ENCODE measurements around the gene TEKTIP1.
"Not testable (repeated sequence)": the region's sequence is repeated elsewhere in the genome, so short reads cannot be mapped to it uniquely, and the experiment has no call there.

Gene TEKTIP1

DNA sequence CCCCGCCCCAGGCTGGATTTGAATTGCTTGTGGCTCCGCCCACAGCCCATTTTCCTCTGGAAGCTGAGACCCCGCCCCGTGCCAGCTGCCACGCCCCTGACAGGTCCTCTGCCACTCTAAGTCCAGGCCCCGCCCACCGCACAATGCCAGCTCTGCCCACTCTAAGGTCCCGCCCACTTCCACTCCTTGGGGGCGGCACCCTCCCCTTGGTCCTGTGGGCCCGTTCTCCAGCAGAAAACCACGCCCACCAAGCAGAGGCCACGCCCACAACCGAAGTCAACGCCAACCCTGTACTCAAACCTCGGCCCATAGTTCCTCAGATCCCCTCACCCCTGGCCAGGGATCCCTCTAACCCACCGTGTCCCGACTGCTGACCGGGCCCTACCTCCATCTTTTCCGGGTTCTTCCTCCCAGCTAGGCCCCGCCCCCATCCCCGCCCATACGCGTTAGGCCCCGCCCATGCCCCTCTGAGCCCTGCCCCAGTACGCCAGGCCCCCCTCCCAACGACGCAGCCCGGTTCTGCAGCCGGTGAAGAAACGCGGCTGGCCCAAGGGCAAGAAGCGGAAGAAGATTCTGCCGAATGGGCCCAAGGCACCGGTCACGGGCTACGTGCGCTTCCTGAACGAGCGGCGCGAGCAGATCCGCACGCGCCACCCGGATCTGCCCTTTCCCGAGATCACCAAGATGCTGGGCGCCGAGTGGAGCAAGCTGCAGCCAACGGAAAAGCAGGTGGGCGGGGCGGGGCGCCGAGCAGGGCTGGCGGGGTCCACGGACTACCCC lies 35.1 kb downstream of the TEKTIP1 start:
- intact Hi-C loops (cut with DNase I), result no loop called here
- peak; percentile 42 to 87 (median 72) for DNase-seq

DNA sequence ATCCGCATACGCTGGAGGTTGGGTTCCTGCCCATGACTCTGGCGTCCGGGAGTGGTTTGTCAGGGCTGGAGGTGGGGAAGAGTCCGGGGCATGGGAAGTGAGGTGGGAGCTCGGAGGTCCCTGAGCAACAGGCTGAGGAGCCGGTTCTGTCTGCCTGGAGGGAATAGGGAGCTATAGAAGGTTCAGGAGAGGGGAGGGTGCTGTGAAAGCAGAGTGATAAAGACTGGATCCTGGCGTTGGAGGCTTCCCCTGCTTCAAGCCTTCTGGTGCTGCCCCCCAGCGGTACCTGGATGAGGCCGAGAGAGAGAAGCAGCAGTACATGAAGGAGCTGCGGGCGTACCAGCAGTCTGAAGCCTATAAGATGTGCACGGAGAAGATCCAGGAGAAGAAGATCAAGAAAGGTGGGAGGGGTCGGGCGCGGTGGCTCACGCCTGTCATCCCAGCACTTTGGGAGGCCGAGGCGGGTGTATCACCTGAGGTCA lies 36.3 kb downstream of the TEKTIP1 start:
- intact Hi-C loops (cut with DNase I), result loop anchor here (5.0 kb wide), 1 partner anchor 47 kb away; no protein-coding TSS in a partner anchor

DNA sequence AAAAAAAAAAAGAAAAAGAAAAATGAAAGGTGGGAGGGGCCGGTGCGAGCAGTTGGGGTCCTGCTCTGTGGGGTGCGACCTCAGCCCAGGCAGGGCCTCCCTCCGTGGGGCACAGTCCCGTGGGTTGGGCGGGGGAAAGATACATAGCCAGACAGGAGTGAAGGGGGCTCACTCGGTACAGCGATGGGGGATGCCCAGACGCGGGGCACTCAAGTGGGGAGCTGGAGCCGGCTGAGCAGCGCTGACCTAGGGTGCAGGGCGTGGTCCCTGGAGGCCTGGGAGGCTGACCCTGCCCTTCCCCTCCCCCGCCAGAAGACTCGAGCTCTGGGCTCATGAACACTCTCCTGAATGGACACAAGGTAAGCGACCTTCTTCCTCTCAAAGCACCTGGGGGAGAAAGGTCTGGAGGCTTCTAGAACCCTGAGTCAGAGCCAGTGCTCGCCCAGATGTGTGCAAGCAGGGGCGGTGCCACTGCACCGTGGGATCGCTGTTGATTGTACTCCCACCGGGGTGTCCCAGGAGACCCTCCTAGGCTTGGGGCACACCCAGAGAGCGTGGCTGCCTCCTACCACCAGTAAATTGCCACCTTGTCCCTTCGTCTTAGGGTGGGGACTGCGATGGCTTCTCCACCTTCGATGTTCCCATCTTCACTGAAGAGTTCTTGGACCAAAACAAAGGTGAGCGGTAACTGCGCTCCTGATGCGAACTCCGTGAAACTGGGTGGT lies 37.1 kb downstream of the TEKTIP1 start:
- DNase-seq, result no peak
- intact Hi-C loops (cut with DNase I), result loop anchor here (5.0 kb wide), 1 partner anchor 46 kb away; no protein-coding TSS in a partner anchor

More for the DNA sequence above, 36.3 kb downstream of the TEKTIP1 start:
- DNase-seq, result peak in 36 of 42 donors; percentile 34 to 77 (median 55)

DNA sequence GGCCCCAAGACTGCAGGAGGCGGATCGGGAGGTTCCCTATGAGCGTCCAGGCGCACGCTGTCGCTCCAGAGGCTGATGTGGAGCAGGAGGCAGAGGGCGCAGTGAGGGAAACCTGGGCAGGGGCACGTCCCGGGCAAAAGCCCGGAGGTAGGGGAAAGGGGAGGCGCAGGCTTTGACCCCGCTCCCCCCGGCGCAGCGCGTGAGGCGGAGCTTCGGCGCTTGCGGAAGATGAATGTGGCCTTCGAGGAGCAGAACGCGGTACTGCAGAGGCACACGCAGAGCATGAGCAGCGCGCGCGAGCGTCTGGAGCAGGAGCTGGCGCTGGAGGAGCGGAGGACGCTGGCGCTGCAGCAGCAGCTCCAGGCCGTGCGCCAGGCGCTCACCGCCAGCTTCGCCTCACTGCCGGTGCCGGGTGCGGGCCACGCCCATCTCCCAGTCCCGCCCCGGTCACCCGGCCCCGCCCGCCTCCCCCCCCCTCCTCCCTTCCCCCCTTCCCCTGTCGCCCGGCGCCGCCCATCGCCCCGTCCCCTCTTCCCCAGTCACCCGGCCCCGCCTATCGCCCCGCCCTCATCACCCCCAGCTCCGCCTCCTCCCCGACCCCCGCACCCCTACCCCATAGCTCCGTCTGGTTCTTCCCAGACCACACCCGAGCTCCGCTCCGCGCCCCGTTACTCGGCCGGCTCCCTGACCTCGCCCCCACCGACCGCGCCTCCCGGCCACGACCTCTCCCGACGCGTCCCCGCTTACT lies 37.9 kb downstream of the TEKTIP1 start:
- DNase-seq, result peak in 41 of 42 donors; percentile 28 to 86 (median 74)
- intact Hi-C loops (cut with DNase I), result loop anchor here (5.0 kb wide), 1 partner anchor 45 kb away; no protein-coding TSS in a partner anchor

DNA sequence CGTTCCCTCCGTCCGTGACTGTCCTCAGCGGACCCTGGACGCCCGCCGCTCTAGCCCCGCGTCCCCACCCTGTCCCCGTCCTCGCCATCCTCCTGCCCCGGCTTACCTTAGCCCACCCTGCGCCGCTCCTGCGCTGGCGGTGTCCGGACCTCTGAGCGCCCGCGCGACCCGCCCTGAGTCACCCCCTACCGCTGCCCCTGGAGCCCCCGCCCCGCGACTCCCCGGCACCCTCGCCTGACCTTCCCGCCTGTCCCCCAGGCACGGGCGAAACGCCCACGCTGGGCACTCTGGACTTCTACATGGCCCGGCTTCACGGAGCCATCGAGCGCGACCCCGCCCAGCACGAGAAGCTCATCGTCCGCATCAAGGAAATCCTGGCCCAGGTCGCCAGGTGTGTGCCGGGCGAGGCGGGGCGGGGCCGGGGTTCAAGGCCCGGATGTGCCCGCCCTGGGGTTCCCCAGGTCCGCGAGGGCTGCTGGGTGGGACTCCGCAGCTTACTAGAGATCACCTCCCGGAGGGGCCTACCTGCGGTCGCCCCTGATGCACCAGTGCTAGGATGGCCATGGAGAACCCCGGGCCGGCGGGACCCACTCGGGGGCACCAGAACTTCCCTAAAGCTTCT lies 38.9 kb downstream of the TEKTIP1 start:
- intact Hi-C loops (cut with DNase I), result loop anchor here (5.0 kb wide), 1 partner anchor 44 kb away; no protein-coding TSS in a partner anchor
- no peak for DNase-seq

DNA sequence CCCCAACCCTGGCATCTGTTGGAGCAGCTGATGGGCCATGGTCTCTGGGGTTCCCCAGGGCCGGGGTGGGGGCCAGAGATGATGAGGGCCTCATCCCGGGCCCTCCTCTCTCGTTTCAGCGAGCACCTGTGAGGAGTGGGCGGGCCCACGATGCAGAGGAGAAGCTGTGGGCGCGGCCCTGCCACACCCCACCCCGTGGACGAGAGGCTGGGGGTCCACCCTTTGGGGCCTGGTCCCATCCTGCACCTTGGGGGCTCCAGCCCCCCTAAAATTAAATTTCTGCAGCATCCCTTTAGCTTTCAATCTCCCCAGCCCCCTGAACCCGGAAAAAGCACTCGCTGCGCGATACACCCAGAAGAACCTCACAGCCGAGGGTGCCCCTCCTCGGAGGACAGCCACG lies 39.4 kb downstream of the TEKTIP1 start:
- no peak for DNase-seq
- intact Hi-C loops (cut with DNase I), result loop anchor here (5.0 kb wide), 1 partner anchor 44 kb away; no protein-coding TSS in a partner anchor

DNA sequence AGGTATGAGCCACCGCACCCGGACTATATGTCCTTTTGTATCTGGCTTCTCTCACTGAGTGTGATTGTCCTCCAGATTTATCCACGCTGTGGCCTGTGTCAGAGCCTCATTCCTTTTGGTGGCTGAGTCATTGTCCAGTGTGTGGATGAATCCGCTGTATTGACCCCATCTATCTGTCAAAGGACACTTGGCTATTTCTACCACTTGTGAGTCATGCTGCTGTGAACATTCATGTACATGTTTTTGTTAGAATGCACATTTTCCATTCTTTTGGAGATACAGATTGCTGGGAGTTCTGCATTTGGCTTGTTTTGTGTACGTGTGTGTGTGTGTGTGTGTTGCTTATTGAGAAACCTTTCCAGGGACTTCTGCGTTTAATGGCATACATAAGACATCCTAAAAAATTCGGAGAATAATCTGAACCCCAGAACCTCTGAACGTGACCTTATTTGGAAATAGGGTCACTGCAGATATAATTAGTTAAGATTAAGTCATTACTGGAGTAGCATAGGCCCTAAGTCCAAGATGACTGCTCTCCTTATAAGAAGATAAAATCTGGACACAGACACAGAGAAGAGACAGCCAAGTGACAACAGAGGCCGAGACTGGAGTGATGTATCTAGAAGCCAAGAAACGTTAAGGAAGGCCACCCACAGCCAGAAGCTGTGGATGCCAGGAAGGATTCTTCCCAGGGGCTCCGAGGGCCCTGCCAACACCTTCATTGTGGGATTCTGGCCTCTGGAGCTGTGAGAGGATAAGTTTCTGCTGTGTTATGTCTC lies 41.4 kb downstream of the TEKTIP1 start:
- peak in 5 of 42 donors; percentile 30 to 60 (median 41) for DNase-seq
- intact Hi-C loops (cut with DNase I), result no loop called here

DNA sequence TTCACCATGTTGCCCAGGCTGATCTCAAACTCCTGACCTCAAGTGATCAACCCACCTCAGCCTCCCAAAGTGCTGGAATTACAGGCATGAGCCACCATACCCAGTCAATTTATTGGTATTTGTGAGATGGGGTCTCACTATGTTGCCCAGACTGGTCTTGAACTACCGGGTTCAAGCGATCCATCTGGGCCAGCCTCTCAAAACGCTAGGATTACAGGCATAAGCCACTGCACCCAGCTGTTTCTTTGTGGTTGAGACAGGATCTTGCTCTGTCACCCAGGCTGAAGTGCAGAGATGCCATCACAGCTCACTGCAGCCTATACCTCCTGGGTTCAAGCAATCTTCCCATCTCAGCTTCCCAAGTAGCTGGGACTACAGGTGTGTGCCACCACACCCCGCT lies 42.8 kb downstream of the TEKTIP1 start:
- DNase-seq; intact Hi-C loops (cut with DNase I): not testable (repeated sequence)

DNA sequence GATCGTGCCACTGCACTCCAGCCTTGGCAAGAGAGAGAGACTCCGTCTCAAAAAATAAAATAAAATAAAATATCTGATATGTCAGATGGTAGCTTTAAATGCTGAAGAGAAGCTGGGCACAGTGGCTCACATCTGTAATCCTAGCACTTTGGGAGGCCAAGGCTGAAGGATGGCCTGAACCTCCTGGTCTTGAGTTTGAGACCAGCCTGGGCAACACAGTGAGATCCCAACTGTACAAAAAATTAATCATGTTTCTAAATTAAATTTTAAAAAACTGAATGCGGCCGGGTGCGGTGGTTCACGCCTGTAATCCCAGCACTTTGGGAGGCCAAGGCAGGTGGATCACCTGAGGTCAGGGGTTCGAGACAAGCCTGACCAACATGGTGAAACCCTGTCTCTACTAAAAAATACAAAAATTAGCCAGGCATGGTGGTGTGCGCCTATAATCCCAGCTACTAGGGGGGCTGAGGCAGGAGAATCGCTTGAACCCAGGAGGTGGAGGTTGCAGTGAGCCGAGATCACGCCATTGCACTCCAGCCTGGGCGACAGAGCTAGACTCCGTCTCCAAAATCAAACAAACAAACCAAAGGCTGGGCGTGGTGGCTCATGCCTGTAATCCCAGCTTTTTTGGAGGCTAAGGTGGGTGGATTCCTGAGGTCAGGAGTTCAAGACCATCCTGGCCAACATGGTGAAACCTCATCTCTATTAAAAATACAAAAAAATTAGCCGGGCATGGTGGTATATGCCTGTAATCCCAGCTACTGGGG lies 45.2 kb downstream of the TEKTIP1 start:
- DNase-seq; intact Hi-C loops (cut with DNase I): not testable (repeated sequence)

DNA sequence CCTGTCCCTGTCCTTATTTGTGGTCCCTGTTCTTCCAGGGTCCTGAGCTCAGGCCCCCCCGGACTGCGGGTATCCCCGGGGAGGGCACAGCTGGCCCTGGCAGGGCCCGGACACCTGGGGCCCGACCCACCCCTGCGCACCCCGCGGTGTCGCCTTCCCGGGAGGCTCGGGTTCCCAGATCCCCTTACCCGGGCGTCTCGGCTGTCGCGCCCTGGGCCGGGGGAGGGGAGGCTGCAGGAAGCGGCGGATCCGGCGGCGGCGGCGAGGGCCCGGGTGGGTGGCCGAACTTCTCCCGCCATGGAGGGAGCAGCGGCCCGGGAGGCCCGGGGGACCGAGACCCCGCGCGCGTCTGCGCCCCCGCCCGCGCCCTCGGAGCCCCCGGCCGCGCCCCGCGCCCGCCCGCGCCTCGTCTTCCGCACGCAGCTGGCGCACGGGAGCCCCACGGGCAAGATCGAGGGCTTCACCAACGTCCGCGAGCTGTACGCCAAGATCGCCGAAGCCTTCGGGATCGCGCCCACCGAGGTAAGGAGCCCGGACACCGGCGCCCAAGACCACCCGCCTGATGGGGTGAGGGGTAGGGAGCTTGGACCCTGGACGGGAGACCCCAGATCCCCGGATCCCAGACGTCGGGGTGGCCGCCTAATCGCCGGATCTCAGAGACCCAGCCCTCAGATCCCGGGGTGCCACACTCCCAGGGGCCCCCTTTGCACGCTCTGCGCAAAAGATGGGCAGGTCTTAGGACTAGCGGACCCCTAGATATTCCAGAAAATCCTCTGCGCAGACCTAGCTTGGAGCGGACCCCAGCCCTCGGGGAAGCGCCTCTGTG lies 46.5 kb downstream of the TEKTIP1 start, which contains the start of gene GIPC3:
GIPC3 (plus strand) TSS at position 178 of the 826 bp plus-strand sequence; CDS start at position 298, 120 bp downstream.
- intact Hi-C loops (cut with DNase I), result no loop called here
- DNase-seq, result no peak

DNA sequence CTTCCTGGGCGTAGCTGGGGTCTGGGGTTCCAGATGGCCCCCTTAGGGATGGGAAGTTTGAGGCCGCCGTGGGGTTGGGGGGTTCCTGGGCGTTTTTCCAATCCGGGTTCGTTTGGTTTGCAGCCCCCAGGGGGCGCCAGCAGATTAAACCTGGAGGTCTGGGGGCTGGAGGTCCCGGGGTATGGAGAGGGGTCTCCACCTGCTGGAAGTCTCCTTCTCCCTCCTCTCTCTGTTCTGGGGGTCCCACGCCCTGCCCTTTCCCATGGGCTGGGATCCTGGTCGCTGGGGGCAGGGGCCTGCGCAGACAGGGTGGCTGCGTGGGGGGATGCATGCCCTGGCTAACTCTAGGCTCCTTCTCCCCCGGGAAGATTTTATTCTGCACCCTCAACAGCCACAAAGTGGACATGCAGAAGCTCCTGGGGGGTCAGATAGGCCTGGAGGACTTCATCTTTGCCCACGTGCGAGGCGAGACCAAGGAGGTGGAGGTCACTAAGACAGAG lies 47.2 kb downstream of the TEKTIP1 start:
- no peak for DNase-seq
- intact Hi-C loops (cut with DNase I), result no loop called here

DNA sequence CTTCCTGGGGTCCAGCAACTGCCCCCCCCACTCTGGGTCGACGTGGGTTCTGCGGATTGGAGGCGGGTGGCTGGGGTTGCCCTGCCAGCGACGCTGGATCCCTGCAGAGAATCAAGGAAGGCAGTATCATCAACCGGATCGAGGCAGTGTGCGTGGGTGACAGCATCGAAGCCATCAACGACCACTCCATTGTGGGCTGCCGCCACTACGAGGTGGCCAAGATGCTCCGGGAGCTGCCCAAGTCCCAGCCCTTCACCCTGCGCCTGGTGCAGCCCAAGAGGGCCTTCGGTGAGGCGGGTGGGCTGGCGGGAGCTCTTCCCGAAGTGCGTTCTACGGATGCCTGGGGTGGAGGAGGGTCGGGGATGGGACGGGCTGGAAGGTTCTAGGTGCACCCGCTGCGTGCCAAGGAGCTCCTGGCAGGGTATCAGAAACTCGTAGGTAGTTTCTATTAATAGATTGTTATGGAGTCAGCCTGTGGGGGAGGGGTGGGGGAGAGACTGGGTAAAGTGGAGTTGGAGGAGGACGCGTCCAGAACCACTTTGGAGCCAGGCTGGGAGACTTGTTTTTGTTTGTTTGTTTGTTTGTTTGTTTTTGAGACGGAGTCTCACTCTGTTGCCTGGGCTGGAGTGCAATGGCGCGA lies 47.9 kb downstream of the TEKTIP1 start:
- intact Hi-C loops (cut with DNase I), result no loop called here
- no peak for DNase-seq

DNA sequence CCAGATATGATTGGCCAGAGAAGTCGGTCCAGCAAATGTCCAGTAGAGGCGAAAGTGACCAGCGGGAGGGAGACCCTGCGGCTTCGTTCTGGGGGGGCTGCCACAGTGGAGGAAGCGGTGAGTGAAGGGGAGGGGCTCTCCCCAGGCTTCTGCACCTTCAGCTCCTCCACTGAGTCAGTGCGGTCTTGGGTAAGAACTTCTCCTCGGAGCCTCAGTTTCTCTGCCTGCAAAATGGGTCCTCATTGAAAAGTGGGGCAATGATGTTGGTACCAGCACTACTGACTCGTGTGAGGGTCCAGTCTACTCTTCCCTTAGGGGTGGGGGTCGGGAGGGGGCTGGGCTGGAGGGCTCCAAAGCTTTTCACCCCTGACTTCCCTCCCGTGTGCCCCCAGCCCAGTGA lies 50.5 kb downstream of the TEKTIP1 start:
- no peak for DNase-seq
- intact Hi-C loops (cut with DNase I), result no loop called here

DNA sequence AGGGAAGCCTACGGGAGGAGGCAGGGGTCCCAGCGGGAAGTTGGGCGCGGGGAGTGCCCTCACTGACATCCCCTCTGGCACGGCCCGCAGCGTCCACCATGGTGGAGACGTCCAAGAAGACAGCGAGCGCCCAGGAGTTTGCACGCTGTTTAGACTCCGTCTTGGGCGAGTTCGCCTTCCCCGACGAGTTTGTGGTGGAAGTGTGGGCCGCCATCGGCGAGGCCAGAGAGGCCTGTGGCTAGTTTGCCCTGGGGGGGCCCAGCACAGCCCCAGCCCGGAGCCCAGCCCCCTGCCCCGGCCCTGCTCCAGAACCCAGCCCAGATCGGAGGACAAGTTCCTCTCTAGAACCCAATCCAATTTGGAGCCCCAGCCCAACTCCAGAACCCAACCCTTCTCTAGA lies 51.0 kb downstream of the TEKTIP1 start:
- intact Hi-C loops (cut with DNase I), result no loop called here
- DNase-seq, result no peak

DNA sequence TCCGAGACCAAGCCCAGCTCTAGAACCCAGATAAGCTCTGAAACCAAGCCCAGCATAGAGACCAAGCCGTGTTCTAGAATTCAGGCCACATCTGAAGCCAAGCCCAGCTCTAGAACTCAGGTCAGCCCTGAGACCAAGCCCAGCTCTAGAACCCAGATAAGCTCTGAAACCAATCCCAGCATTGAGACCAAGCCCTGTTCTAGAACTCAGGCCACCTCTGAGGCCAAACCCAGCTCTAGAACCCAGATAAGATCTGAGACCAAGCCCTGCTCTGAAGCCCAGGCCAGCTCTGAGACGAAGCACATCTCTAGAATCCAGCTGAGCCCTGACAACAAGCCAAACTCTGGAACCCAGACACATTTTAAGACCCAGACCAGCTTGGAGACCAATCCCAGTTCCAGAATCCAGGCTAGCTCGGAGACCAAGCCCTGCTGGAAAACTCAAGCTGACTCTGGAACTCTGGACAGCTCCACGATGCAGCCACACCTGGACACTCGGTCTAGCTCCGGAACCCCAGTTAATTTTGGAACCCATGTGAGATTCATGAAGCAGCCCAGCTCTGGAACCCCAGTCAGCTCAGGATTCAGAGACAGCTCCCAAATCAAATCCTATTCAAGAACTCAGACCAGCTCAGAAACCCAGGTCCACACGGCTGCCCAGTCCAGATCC lies 52.2 kb downstream of the TEKTIP1 start:
- no peak for DNase-seq
- intact Hi-C loops (cut with DNase I), result no loop called here

Data from head of caudate nucleus (tissue), 42 donors.